Nephron (organoid): ENCODE results near the gene HEPACAM.

Source experiments
- H3K27ac Mint-ChIP-seq, 3 experiments: 2 replicates each; pipeline ENCODE4 v1.8.0; 2020; ENCODE audit warnings: mixed read lengths in 3 of 3, mild to moderate bottlenecking in 2 of 3, moderate library complexity in 1 of 3
- H3K27me3 Mint-ChIP-seq: 2 replicates; pipeline ENCODE4 v1.8.0; 2021; ENCODE audit warnings: low read depth, mild to moderate bottlenecking, moderate library complexity, mixed read lengths
- H3K36me3 Mint-ChIP-seq: 2 replicates; pipeline ENCODE4 v1.8.0; 2020; ENCODE audit warnings: low read depth, mixed read lengths
- H3K4me1 Mint-ChIP-seq: 2 replicates; pipeline ENCODE4 v1.8.0; 2020; ENCODE audit warnings: mixed read lengths
- H3K4me3 Mint-ChIP-seq, 3 experiments: 2 replicates each; pipeline ENCODE4 v1.8.0; 2020; ENCODE audit warnings: mild to moderate bottlenecking in 3 of 3, mixed read lengths in 3 of 3, moderate library complexity in 2 of 3
- H3K9me3 Mint-ChIP-seq: 2 replicates; pipeline ENCODE4 v1.8.0; 2020; ENCODE audit warnings: mixed read lengths
- CTCF ChIP-seq, 3 experiments: fragments of 200-600 bp; sonication (generic); IDR thresholded peaks; one replicate each; pipeline ENCODE4 v1.5.0; 2021; ENCODE audit warnings: antibody characterized with exemption in 3 of 3; ENCODE audit not compliant: unreplicated experiment in 3 of 3

The HEPACAM gene

GRCh38 chr11:124955035-124955434 is 19.2 kb upstream of the HEPACAM start:
- Mint-ChIP-seq H3K4me3 (peak overlapping the region in 1 of 3 experiments; percentile 62), H3K27me3 (no peaks in the 10 kb centered on the region), H3K36me3 (no peaks in the 10 kb centered on the region), H3K27ac (no peak overlapping the region), H3K4me1 (no peaks in the 10 kb centered on the region), H3K9me3 (no peaks in the 10 kb centered on the region)
- no peak for TF ChIP-seq CTCF (IDR thresholded peaks at IDR 0.05; ENCODE audit: unreplicated experiment in 3 of 3)

GRCh38 chr11:124954590-124954955 is 18.7 kb upstream of the HEPACAM start:
- no peak for TF ChIP-seq CTCF (IDR thresholded peaks at IDR 0.05; ENCODE audit: unreplicated experiment in 3 of 3)
- no peaks in the 10 kb centered on the region for H3K36me3 Mint-ChIP-seq
- no peaks in the 10 kb centered on the region for H3K9me3 Mint-ChIP-seq
- no peak overlapping the region for H3K27ac Mint-ChIP-seq
- H3K27me3 Mint-ChIP-seq, result no peaks in the 10 kb centered on the region
- H3K4me1 Mint-ChIP-seq, result no peaks in the 10 kb centered on the region
- no peak overlapping the region for H3K4me3 Mint-ChIP-seq

DNA sequence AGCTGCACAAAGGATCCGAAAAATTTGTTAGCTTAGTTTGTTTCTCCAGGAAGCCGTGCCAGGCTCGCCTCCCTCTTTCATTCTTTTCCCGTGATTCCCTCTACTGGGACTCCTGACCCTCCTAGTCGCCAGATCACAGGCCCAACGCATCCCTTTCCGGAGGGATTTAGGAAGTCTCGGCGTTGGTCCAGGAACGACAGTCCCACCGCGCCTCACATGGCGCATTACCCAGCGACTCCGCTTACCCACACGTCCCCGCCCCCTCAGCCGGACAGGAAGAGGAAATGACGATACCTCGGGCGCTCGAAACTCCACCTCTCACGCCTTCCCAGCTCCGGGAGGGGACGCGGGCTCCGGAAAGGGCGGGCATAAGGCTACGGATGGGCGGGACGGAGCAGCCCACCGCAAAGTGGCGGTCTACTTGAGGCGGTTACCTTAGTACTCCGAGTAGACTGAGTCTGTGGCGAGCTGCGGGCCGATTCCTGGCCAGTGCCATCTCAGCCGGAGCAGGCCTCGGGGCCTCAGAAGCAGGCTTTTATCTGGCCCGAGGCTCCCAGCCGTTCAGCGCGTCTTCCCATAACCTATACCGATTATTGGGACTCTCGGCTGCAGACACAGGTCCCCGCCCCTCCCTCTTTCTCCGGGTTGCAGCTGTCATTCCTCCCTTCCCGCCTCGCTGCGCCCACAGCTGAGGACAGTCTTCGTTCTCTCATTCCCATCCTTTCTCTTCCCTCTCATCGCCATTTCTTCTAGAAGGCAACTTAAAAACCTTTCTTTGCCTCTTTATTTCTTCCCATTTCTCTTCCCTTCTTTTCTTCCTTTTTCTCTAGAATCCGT is 18.1 kb upstream of the HEPACAM start, which contains the start of gene CCDC15:
TSS of gene CCDC15 (plus strand) at position 450 of the 837 bp plus-strand sequence. CDS start 531 bp downstream, outside the sequence.
- Mint-ChIP-seq H3K27ac (no peak within 1 kb of the TSS), H3K27me3 (no peaks in the 10 kb centered on the region)

GRCh38 chr11:124951341-124951740 is 15.5 kb upstream of the HEPACAM start:
- no peaks in the 10 kb centered on the region for H3K36me3 Mint-ChIP-seq
- no peak overlapping the region for H3K4me3 Mint-ChIP-seq
- no peak for TF ChIP-seq CTCF (IDR thresholded peaks at IDR 0.05; ENCODE audit: unreplicated experiment in 3 of 3)
- H3K9me3 Mint-ChIP-seq, result peaks cover 4% of the 10 kb centered on the region
- H3K4me1 Mint-ChIP-seq, result no peaks in the 10 kb centered on the region
- no peak overlapping the region for H3K27ac Mint-ChIP-seq
- no peaks in the 10 kb centered on the region for H3K27me3 Mint-ChIP-seq

More for the DNA sequence above, 18.1 kb upstream of the HEPACAM start, which contains the start of gene CCDC15:
- no peaks in the 10 kb centered on the region for H3K36me3 Mint-ChIP-seq
- H3K4me1 Mint-ChIP-seq, result no peaks in the 10 kb centered on the region
- H3K4me3 Mint-ChIP-seq, result no peak within 1 kb of the TSS
- no peaks in the 10 kb centered on the region for H3K9me3 Mint-ChIP-seq
- TF ChIP-seq CTCF (IDR thresholded peaks at IDR 0.05; ENCODE audit: unreplicated experiment in 3 of 3), result no peak

GRCh38 chr11:124950601-124951330 is 14.9 kb upstream of the HEPACAM start:
- H3K27me3 Mint-ChIP-seq, result no peaks in the 10 kb centered on the region
- peaks cover 4% of the 10 kb centered on the region for H3K9me3 Mint-ChIP-seq
- H3K36me3 Mint-ChIP-seq, result no peaks in the 10 kb centered on the region
- no peak for TF ChIP-seq CTCF (IDR thresholded peaks at IDR 0.05; ENCODE audit: unreplicated experiment in 3 of 3)
- no peaks in the 10 kb centered on the region for H3K4me1 Mint-ChIP-seq
- H3K4me3 Mint-ChIP-seq, result no peak overlapping the region
- no peak overlapping the region for H3K27ac Mint-ChIP-seq
